SU-DHL-6 (cell line): ENCODE data around the gene GNPTAB.

ENCODE experiments used
- CTCF ChIP-seq: fragments of 200-600 bp; sonication (generic); IDR thresholded peaks from one replicate; pipeline ENCODE4 v1.5.1; 2017; ENCODE audit warnings: antibody characterized with exemption, mild to moderate bottlenecking, low read length, moderate library complexity; ENCODE audit not compliant: insufficient read depth, poor library complexity, severe bottlenecking
- EZH2phosphoT487 ChIP-seq: fragments of 200-600 bp; sonication (generic), shearing (Covaris generic); conservative IDR thresholded peaks from 2 replicates; pipeline ENCODE4 v1.6.1; 2018; ENCODE audit warnings: mild to moderate bottlenecking, antibody characterized with exemption, low read length, moderate library complexity, mixed read lengths

DNA sequence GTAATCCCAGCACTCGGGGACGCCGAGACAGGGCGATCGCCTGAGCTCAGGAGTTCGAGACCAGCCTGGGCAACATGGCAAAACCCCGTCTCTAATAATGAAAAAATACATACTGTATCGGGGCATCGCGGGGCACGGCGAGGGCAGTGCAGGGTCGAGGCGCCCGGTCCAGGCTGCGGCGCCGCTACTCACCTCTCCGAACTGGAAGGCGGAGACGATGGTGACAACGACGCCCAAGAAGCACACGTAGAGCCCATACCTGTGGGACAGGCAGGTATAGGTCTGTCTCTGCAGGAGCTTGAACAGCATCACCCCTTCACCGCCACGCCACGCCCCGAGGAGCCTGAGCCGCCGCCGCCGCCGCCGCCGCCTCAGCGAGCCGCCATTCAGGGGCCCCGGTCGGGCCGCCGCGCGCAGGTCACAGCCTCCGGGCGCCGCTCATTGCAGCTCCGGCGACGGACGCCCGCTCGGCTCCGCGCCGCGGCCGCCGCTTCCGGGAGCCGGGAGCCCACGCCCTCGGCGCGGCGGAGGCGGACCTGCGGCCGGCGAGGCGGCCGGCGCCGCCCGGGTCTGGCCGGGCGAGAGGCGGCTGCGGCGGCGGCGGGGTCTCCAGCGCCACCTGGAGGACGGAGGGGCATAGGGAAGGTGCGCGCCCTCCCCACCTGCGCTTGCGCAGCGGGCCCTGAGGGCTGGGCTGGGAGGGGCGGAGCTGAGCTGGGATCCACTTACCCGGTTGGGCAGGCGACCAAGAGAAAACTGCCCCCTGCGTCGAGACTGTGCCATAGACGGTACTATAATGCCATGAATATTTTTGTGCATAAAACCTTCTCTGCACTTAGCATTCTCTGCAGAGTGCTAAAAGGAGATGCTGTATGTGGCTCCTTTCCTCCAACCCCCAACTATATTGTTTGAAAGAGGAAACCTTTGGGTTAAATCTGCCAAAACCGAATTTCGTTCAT lies at the start of gene GNPTAB:
- TF ChIP-seq CTCF, result peak; percentile 52
- no peak for TF ChIP-seq EZH2phosphoT487
